GM18507 (cell line): ENCODE data around the gene RALGPS1.

ENCODE experiments used
- DNase-seq: peaks from one replicate; pipeline ENCODE4 v3.0.0; 2011; ENCODE audit warnings: low read depth; ENCODE audit not compliant: insufficient read length; ENCODE audit errors: extremely low spot score
- FAIRE-seq: peaks from 2 replicates; lab custom pipeline; 2011; peaks lifted over from hg19 to GRCh38; lab: Jason Lieb, UNC

Gene RALGPS1, protein sequence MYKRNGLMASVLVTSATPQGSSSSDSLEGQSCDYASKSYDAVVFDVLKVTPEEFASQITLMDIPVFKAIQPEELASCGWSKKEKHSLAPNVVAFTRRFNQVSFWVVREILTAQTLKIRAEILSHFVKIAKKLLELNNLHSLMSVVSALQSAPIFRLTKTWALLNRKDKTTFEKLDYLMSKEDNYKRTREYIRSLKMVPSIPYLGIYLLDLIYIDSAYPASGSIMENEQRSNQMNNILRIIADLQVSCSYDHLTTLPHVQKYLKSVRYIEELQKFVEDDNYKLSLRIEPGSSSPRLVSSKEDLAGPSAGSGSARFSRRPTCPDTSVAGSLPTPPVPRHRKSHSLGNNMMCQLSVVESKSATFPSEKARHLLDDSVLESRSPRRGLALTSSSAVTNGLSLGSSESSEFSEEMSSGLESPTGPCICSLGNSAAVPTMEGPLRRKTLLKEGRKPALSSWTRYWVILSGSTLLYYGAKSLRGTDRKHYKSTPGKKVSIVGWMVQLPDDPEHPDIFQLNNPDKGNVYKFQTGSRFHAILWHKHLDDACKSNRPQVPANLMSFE

DNA sequence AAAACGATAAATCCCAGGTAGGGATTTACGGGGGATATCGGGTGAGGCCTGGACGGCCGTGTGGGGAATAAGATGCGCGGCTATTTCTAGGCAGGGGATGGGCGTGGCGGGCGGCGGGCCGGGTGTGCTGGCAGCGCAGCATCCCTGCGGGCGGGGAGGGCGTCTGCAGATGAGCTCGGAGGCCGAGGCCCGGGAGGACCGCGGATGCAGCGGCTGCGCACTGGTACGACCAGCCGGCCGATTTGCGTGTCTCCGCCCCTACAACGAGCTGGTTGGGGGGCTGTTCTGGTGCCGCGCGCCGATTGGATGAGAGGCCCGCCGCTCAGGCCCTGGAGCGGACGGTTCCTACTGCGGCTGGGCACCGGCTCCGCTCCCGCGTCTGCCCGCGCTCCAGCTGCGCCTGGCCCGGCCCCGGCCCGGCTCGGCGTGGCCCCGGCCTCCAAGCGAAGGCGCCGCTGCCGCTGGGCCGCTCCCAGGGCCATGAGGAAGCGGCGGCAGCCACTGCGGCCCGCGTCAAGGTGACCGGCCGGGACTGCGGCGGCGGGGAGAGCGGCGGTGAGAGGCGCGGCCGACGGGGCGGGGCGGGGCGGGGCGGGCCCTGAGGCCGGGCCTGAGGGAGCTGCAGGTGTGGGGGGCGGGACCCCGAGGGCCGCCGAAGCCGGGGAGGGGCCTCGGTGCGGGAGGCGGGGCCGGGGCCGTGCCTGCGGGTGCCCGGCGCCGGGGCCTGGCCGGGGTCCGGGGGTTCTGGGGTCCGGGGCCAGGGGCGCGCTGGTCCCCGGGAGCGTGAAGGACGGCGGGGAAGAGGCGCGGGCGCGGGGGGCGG, at the start of gene RALGPS1:
RALGPS1 (plus strand) TSS at position 325 of the 823 bp plus-strand sequence. CDS start 47,508 bp downstream, outside the sequence.
- DNase-seq (peak; percentile 98), FAIRE-seq (peak; percentile 91)

DNA sequence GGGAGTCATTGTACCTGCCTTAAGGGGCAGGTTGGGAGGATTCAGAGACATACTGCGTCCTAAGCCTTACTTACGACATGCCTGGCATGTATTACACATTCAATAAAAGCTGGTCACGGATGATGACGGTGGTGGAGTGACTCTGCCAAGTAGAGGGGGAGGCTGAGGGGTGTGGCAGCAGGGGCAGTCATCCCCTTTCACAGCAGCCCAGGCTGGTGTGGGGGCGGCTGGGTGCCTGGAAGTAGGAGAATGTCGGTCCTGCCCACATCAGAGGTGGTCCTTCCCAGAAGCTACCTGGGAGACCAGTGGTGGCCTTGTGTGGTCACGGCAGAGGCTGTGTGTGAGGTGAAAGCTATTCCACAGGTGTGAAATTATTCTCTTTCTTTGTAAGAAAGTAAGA, 45.2 kb upstream of the RALGPS1 start:
- DNase-seq = no peak
- no peak for FAIRE-seq

DNA sequence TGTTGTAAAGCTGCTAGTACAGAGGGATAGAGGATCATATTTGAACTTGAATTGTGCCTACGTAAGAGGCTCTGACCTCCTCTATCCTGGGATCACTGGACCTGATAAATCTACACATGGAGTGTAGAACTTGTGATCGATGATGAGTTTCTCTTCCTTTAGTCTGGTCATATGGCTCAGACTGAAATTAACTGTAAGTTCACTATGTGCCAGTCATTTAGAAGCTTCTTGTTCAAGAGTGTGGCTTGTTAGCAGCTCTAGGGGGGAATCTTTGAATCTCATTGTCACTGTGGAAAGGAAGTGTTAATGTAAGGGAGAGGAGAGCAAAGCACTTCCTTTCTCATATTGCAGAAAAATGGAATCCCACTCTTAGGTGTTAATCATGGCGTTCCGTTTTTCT, 42.1 kb upstream of the RALGPS1 start:
- DNase-seq = no peak
- FAIRE-seq = peak; percentile 82

DNA sequence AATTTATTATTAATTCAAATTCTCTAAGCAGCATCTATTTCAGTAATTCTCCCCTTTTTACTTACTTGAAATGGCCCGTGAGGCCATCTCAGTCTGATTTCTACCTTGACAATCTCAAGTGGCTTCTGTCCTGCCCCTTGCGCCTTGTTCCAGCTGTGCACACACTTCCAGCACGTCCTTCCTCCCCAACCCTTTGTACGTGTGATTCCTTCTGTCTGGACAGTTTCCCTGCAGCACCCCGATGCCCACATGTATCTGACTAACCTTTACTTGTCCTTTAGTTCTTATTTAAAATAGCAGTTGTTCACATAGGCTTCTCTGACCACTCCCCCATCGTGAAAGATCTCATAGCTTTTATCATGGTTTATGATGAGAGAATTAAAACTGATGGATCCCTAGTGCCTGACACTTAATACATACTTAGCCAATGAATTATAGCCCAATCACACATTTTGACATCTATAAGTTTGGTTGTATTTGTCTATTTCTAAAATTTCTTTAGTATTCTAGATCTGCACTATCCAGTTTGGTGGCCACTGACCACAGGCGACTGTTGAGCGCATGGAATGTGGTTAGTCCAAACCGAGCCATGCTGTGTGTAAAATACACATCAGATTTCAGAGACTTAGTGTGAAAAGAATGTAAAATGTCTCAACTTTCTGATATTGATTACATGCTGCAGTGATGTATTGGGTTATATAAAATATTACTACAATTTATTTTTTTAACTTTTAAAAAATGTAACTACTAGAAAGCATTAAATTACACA, 39.9 kb upstream of the RALGPS1 start:
- no peak for FAIRE-seq
- no peak for DNase-seq

DNA sequence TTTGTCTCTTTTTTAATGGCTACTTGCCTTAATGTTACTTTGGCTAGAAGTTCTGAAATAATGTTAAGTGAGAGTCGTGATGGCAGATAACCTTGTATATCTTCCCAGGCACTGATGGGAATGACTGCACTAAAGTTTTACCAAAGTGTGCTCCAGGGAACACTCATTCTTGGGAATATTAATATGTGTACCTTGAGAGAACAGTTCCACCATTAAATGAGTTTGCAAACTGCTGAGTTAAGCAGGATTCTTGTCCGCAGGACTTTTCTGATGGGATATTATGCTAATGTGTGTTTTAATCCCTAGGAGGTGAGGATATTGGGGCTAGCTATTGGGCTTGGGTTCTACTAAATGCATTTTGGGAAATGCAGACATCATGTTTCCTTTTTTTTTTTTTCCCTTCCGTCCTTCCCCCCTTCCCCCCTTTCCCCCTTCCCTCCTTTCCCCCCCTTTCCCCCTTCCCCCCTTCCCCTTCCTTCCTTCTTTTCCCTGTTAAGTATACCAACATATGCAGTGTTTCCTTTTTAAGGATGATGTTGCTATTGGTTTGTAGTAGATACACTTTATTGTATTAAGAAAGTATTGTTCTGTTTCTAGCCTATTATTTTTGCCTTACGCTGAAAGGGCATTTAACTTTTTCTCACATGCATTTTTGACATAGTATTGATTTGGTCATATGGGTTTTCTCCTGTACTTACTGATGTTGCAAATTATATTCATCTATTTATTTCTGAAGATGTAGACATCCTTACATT, 38.6 kb upstream of the RALGPS1 start:
- DNase-seq (no peak), FAIRE-seq (no peak)

DNA sequence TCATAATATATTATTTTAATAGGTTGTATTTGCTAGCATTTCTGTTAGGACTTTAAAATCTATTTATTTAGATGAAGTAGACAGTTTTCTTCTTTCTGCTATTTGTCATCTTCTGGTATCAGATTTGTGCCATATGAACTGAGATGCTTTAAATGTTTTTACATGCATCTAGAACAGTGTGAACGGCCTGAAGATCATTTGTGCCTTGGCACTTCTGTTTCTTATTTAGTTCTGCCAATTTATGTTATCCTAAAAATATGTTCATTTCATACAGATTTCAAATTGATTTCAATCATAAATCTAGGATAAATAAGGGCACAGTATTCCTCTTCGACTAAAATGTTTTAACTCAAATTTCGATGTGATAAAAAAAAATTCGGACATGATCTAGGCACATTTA, 38.1 kb upstream of the RALGPS1 start:
- DNase-seq (no peak), FAIRE-seq (no peak)

DNA sequence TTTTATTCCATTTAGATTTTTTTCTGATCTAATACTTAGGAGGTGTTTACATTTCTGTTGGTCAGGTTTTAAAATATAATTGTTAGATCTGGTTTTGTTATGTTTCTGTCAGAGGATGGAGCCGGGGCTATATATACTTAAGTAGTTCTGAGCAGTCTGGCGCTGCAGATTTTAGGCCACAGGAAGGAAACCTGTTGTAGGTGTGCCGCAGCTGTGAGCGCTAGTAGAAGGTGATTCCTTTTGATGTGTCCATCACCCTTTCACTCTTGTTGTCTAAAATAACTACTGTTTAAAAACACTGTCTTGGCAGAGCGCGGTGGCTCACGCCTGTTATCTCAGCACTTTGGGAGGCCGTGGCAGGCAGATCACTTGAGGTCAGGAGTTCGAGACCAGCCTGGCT, 37.2 kb upstream of the RALGPS1 start:
- DNase-seq (no peak), FAIRE-seq (no peak)

DNA sequence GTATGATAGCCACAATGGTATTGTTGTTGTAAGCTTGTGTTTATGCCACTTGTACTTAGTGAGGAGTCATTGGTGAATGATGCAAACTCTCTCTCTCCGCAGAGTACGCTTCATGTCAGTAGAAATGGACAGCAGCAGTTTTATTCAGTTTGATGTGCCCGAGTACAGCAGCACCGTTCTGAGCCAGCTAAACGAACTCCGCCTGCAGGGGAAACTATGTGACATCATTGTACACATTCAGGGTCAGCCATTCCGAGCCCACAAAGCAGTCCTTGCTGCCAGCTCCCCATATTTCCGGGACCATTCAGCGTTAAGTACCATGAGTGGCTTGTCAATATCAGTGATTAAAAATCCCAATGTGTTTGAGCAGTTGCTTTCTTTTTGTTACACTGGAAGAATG, 35.3 kb upstream of the RALGPS1 start:
- no peak for DNase-seq
- no peak for FAIRE-seq

DNA sequence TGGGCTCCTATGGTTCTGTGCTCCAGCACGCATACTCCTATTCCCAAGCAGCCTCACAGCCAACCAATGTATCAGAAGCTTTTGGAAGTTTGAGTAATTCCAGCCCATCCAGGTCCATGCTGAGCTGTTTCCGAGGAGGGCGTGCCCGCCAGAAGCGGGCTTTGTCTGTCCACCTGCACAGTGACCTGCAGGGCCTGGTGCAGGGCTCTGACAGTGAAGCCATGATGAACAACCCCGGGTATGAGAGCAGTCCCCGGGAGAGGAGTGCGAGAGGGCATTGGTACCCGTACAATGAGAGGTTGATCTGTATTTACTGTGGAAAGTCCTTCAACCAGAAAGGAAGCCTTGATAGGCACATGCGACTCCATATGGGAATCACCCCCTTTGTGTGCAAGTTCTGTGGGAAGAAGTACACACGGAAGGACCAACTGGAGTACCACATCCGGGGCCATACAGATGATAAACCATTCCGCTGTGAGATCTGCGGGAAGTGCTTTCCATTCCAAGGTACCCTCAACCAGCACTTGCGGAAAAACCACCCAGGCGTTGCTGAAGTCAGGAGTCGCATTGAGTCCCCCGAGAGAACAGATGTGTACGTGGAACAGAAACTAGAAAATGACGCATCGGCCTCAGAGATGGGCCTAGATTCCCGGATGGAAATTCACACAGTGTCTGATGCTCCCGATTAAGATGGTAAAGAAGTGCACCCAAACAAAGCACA, 34.2 kb upstream of the RALGPS1 start:
- no peak for FAIRE-seq
- no peak for DNase-seq

DNA sequence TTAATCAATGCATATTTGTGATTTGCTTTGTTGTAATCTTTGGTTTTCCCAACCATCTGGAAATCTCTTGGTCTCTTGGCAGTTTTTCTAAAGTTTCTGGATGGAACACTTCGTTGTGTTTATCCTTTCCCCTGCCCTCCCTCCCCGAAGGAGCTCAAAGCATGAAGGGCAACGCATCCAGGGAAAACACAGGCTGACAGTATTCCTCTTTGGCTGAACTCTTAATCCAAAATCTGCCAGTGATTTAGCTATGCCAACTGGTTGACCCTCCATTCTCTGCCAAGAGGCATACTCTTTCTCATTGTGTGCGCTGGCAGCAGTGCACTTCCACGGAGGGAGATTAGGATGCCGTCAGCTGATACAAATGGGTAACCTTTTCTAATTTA, 33.6 kb upstream of the RALGPS1 start:
- FAIRE-seq = no peak
- no peak for DNase-seq

DNA sequence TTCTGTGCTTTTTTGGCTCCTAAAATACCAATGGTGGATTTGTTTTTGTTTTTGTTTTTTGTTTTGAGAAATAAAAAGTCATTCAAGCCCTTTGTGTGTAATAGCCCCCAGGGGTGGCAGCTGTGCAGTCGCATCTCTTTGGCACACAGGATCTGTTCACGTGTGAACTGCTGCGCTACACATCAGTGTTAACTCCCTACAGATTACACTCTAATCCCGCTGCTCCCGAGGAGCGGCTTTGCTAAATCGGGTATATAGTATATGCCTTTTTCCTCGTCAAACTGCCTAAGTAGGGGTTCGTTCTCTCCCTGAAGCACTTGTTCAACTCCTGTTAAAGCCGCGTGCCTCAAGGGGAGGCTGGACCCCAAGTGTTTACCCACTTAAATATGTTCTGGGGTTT, 31.8 kb upstream of the RALGPS1 start:
- DNase-seq (no peak), FAIRE-seq (no peak)

DNA sequence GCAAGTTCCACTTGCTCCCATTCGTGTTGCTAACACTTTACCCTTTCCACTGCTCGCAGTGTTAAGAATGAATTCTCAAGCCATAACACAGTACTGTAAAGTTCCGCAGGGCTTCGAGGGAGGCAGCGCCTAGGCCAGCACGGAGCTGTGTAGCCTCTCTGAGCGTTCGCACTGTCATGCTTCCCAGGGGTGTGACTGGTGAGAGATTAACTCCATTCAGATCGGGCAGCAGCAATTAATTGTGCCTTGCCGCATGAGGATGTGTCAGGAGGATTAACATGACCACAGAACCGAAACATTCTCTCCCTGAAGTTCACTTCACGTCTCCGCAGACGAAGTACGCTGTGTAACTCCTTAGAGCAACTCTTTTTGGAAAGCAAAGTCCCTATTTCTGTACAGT, 30.9 kb upstream of the RALGPS1 start:
- FAIRE-seq (no peak), DNase-seq (no peak)

DNA sequence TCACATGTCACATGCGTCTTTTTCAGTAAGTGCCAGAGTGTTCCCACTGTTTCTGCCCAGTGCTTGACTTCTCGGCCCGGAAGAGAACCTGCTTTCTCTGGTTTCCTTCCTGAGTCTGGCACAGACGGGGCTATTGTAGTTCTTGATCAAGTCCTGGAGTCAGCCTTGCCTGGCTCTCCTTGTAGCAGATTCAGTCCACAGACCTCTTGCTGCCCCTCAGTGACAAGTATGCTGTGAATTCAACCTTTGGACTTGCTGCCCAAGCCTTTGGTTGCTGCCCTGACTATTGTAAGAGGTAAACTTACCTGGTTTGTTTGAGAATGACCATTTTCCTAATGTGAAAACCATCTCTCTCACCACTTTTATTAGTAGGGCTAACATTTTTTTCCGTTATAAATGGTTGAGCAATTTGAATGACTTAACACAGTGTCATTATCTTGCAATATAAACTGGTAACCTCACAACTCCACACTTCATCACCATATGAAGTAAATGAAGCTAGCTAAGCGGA, 29.4 kb upstream of the RALGPS1 start:
- DNase-seq (no peak), FAIRE-seq (no peak)

DNA sequence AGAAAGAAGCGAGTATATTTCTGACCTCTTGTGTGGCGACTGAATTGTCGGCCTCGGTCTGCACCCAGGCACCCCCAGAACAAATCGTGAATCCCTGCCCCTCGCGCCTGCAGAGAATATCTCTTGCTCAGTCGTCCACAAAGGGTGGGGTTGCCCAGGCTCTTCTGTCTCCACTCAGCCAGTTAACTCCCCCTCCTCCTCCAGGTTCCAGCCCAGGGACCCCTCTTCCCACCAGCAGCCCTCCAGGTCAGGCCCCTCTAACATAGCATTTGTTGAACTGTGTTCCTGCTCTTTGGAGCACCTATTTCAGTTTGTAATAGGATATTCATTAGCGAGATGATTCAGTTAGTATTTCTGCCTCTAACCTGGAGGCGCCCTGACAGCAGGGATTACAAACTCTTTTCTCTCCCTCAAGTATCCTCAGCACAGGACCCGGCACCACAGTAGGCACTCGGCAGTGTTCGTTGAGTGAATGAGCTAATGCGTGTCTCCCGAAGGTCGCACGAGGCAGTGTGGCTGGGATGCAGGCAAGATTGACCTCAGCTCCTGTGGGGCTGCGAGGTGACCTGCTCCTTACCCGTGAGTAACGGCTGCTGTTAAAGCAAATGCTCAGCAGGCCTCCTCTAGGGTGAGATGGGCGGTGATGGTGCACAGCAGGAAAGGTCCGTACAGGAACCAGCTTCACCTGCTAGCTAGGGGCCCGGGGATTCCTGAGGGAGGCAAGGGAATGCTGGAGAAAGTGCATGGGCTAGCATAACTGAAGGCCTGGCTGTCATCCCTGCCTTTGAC, 28.4 kb upstream of the RALGPS1 start:
- DNase-seq = no peak
- no peak for FAIRE-seq

DNA sequence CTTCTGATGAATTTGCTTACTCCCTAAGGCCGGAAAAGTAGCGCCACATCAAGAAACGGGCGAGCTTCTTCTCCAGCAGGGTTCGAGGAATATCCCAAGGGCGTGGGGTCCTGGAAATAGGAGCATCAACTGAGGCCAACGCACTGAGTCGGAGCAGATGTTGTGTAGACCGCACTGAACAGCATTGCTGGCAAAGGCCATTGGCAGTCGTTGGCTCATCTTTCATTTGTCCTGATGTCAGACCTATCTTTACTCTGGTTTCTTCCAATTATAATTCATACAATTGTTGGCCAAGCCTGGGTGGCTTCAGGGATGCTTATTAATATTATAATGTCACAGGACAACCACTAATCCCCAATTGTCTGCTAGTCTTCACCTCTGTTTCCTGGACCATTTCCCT, 27.7 kb upstream of the RALGPS1 start:
- FAIRE-seq (no peak), DNase-seq (no peak)

DNA sequence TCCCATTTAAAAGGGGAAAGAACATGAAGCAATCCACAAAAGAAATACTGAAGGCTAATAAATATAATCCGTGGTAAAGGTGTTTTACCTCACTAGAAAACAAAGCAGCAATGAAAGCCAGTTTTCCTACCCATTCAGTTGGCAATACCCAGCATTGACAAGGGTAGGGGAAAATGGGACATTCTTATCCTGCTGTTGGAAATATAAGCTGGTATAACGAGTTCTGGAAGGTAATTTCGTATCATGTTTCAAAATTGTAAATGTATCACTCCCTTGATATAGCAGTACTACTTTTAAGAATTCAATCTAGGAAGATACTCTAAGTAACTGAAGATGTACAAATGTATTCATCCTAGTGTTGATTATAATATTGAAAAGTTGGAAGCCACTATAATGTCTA, 22.9 kb upstream of the RALGPS1 start:
- DNase-seq (no peak), FAIRE-seq (no peak)

DNA sequence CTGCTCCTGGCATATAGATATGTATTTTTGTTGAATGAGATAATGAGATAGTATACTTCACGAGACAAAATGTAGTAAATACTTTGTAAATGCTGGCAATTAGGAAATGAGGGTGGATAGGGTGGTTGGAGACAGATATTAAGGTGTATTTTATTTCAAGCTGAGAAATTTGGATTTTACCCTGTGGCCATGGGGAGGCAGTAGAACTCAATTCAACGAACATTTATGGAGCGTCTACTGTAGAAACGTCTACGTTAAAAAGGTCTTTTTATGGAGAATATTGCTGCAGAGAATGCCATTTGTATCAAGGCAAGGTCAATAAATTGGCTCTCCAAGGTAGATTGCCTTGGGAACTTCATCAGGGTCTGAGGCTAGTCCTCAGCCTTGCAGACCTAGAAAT, 21.5 kb upstream of the RALGPS1 start:
- DNase-seq (no peak), FAIRE-seq (no peak)
